BLaER1 treated with 17β-estradiol and CSF1 and Interleukin-3, amounts not matched to agents 10 nM and 100 nM (cell line): ENCODE results near the gene RNF214.

Experiments used
- H3K27ac ChIP-seq, 11 experiments: shearing (Covaris generic); formaldehyde crosslinking; 2 replicates each; pipeline ENCODE4 v1.8.1; 2022
- H3K27me3 ChIP-seq, 11 experiments: shearing (Covaris generic); formaldehyde crosslinking; 2 replicates each; pipeline ENCODE4 v1.8.1; 2022
- H3K36me3 ChIP-seq, 11 experiments: shearing (Covaris generic); formaldehyde crosslinking; 2 replicates each; pipeline ENCODE4 v1.8.1; 2022
- H3K4me1 ChIP-seq, 10 experiments: shearing (Covaris generic); formaldehyde crosslinking; 2 replicates each; pipeline ENCODE4 v1.8.1; 2022
- H3K4me2 ChIP-seq, 11 experiments: shearing (Covaris generic); formaldehyde crosslinking; 2 replicates each; pipeline ENCODE4 v1.8.1; 2022
- H3K4me3 ChIP-seq, 10 experiments: shearing (Covaris generic); formaldehyde crosslinking; 2 replicates each; pipeline ENCODE4 v1.8.1; 2022
- H3K9ac ChIP-seq, 11 experiments: shearing (Covaris generic); formaldehyde crosslinking; 2 replicates each; pipeline ENCODE4 v1.8.1; 2022
- H3K9me3 ChIP-seq, 11 experiments: shearing (Covaris generic); formaldehyde crosslinking; replicated peaks in 1 of 11; 2 replicates each; pipeline ENCODE4 v1.8.1; 2022
- H4K20me1 ChIP-seq, 11 experiments: shearing (Covaris generic); formaldehyde crosslinking; 2 replicates each; pipeline ENCODE4 v1.8.1; 2022
- Cebpa-rat ChIP-seq, 11 experiments: shearing (Covaris generic); IDR thresholded peaks; 2 replicates each; pipeline ENCODE4 v1.8.1; 2022

The RNF214 gene

GRCh38 chr11:117228091-117228490 is 4.4 kb upstream of the RNF214 start:
- no peak overlapping the region for H3K4me3 ChIP-seq
- no peaks in the 10 kb centered on the region for H3K9me3 ChIP-seq
- no peak overlapping the region; a peak in 1 of 22 replicates for H3K9ac ChIP-seq
- no peaks in the 10 kb centered on the region for H3K27me3 ChIP-seq
- H3K27ac ChIP-seq, result no peak overlapping the region
- no peak overlapping the region for H3K4me2 ChIP-seq
- H3K4me1 ChIP-seq, result peaks cover 23 to 27% (median 25%) of the 10 kb centered on the region in 10 experiments
- H4K20me1 ChIP-seq, result peaks cover 0 to 54% (median 21%) of the 10 kb centered on the region in 11 experiments; a peak in 18 of 22 replicates
- no peak for TF ChIP-seq Cebpa-rat (IDR thresholded peaks at IDR 0.05)
- H3K36me3 ChIP-seq, result peaks cover 63 to 72% (median 66%) of the 10 kb centered on the region in 11 experiments

GRCh38 chr11:117229411-117229810 is 3.1 kb upstream of the RNF214 start:
- H3K4me2 ChIP-seq, result peak overlapping the region; percentile 92 to 100 (median 96)
- peaks cover 0 to 51% (median 21%) of the 10 kb centered on the region in 11 experiments; a peak in 18 of 22 replicates for H4K20me1 ChIP-seq
- H3K27ac ChIP-seq, result peak overlapping the region in 9 of 11 experiments; percentile 29 to 95 (median 88); a peak in 12 of 22 replicates
- no peak for TF ChIP-seq Cebpa-rat (IDR thresholded peaks at IDR 0.05)
- H3K9me3 ChIP-seq, result no peaks in the 10 kb centered on the region
- no peaks in the 10 kb centered on the region for H3K27me3 ChIP-seq
- peak overlapping the region in 3 of 10 experiments; percentile 90 to 98 (median 94); a peak in 1 of 20 replicates for H3K4me3 ChIP-seq
- peaks cover 35 to 39% (median 37%) of the 10 kb centered on the region in 10 experiments for H3K4me1 ChIP-seq
- H3K36me3 ChIP-seq, result peaks cover 50 to 59% (median 53%) of the 10 kb centered on the region in 11 experiments
- H3K9ac ChIP-seq, result peak overlapping the region in 10 of 11 experiments; percentile 25 to 95 (median 90); a peak in 18 of 22 replicates

GRCh38 chr11:117229931-117230285 is 2.6 kb upstream of the RNF214 start:
- peak overlapping the region; percentile 92 to 100 (median 96) for H3K4me2 ChIP-seq

GRCh38 chr11:117230286-117230961 is 2.0 kb upstream of the RNF214 start:
- Histone ChIP-seq H3K9me3 (no peaks in the 10 kb centered on the region), H3K4me2 (peak overlapping the region; percentile 92 to 100 (median 96)), H4K20me1 (peaks cover 0 to 51% (median 21%) of the 10 kb centered on the region in 11 experiments; a peak in 18 of 22 replicates), H3K36me3 (peaks cover 41 to 49% (median 44%) of the 10 kb centered on the region in 11 experiments), H3K9ac (peak overlapping the region; percentile 84 to 95 (median 90)), H3K4me3 (peak overlapping the region; percentile 79 to 99 (median 92)), H3K4me1 (peaks cover 35 to 40% (median 38%) of the 10 kb centered on the region in 10 experiments), H3K27me3 (no peaks in the 10 kb centered on the region), H3K27ac (peak overlapping the region; percentile 29 to 95 (median 89); a peak in 21 of 22 replicates)
- no peak for TF ChIP-seq Cebpa-rat (IDR thresholded peaks at IDR 0.05)

More at GRCh38 chr11:117229931-117230285, 2.6 kb upstream of the RNF214 start:
- Histone ChIP-seq H4K20me1 (peaks cover 0 to 51% (median 21%) of the 10 kb centered on the region in 11 experiments; a peak in 18 of 22 replicates), H3K9me3 (no peaks in the 10 kb centered on the region), H3K4me3 (peak overlapping the region in 9 of 10 experiments; percentile 79 to 99 (median 93); a peak in 14 of 20 replicates), H3K4me1 (peaks cover 35 to 40% (median 38%) of the 10 kb centered on the region in 10 experiments), H3K27ac (peak overlapping the region in 10 of 11 experiments; percentile 86 to 95 (median 90); a peak in 19 of 22 replicates), H3K27me3 (no peaks in the 10 kb centered on the region), H3K36me3 (peaks cover 45 to 54% (median 48%) of the 10 kb centered on the region in 11 experiments), H3K9ac (peak overlapping the region; percentile 84 to 95 (median 90); a peak in 20 of 22 replicates)
- no peak for TF ChIP-seq Cebpa-rat (IDR thresholded peaks at IDR 0.05)

GRCh38 chr11:117230999-117231841 is 1.3 kb upstream of the RNF214 start:
- Histone ChIP-seq H3K9me3 (no peaks in the 10 kb centered on the region), H3K36me3 (peaks cover 33 to 46% (median 39%) of the 10 kb centered on the region in 11 experiments), H3K4me3 (peak overlapping the region; percentile 79 to 99 (median 92)), H4K20me1 (peaks cover 0 to 51% (median 21%) of the 10 kb centered on the region in 11 experiments; a peak in 18 of 22 replicates), H3K27ac (peak overlapping the region; percentile 75 to 95 (median 89)), H3K9ac (peak overlapping the region; percentile 84 to 95 (median 90)), H3K4me2 (peak overlapping the region; percentile 92 to 100 (median 96)), H3K4me1 (peaks cover 35 to 40% (median 38%) of the 10 kb centered on the region in 10 experiments), H3K27me3 (no peaks in the 10 kb centered on the region)
- no peak for TF ChIP-seq Cebpa-rat (IDR thresholded peaks at IDR 0.05)

- H4K20me1 ChIP-seq, result peaks cover 0 to 49% (median 21%) of the 10 kb centered on the region in 11 experiments; a peak in 18 of 22 replicates
- peak within 1 kb of the TSS; percentile 95 to 100 (median 99) for H3K4me2 ChIP-seq
- peaks cover 31 to 47% (median 42%) of the 10 kb centered on the region in 11 experiments for H3K36me3 ChIP-seq
- H3K27me3 ChIP-seq, result no peaks in the 10 kb centered on the region
- TF ChIP-seq Cebpa-rat (IDR thresholded peaks at IDR 0.05), result no peak
- H3K4me3 ChIP-seq, result peak within 1 kb of the TSS; percentile 79 to 99 (median 92)
- H3K27ac ChIP-seq, result peak within 1 kb of the TSS; percentile 75 to 95 (median 89)
- peaks cover 35 to 40% (median 38%) of the 10 kb centered on the region in 10 experiments for H3K4me1 ChIP-seq
- no peaks in the 10 kb centered on the region for H3K9me3 ChIP-seq
- peak within 1 kb of the TSS; percentile 84 to 95 (median 90) for H3K9ac ChIP-seq
Observed at GRCh38 chr11:117231842-117232091, 704 bp upstream of the RNF214 start, which contains the start of gene PCSK7. TSS of gene PCSK7 (minus strand) at chr11:117232073. CDS start at chr11:117229844, 2,229 bp downstream.

GRCh38 chr11:117232911-117233409 is 489 bp downstream of the RNF214 start:
- H3K27ac ChIP-seq, result peak overlapping the region; percentile 45 to 91 (median 72); a peak in 21 of 22 replicates

GRCh38 chr11:117238221-117238620 is 5.8 kb downstream of the RNF214 start:
- Histone ChIP-seq H3K4me1 (peaks cover 10 to 13% (median 12%) of the 10 kb centered on the region in 10 experiments), H3K4me3 (no peak overlapping the region), H3K9ac (no peak overlapping the region), H3K27me3 (no peaks in the 10 kb centered on the region), H4K20me1 (no peaks in the 10 kb centered on the region), H3K9me3 (no peaks in the 10 kb centered on the region), H3K4me2 (no peak overlapping the region), H3K36me3 (peaks cover 46 to 72% (median 62%) of the 10 kb centered on the region in 11 experiments), H3K27ac (no peak overlapping the region)
- TF ChIP-seq Cebpa-rat (IDR thresholded peaks at IDR 0.05), result no peak

More at GRCh38 chr11:117232911-117233409, 489 bp downstream of the RNF214 start:
- Histone ChIP-seq H4K20me1 (peaks cover 0 to 38% (median 20%) of the 10 kb centered on the region in 11 experiments; a peak in 18 of 22 replicates), H3K4me1 (peaks cover 35 to 40% (median 38%) of the 10 kb centered on the region in 10 experiments), H3K4me3 (peak overlapping the region; percentile 79 to 99 (median 92)), H3K9ac (peak overlapping the region; percentile 77 to 94 (median 85)), H3K4me2 (peak overlapping the region; percentile 86 to 100 (median 98)), H3K27me3 (no peaks in the 10 kb centered on the region), H3K9me3 (no peaks in the 10 kb centered on the region), H3K36me3 (peaks cover 19 to 42% (median 34%) of the 10 kb centered on the region in 11 experiments)
- TF ChIP-seq Cebpa-rat (IDR thresholded peaks at IDR 0.05), result no peak
